Loucy (cell line): ENCODE data around the gene CACNA2D4.

ENCODE experiments used
- EZH2phosphoT487 ChIP-seq: fragments of 200-600 bp; IDR thresholded peaks from 2 replicates; pipeline ENCODE4 v1.6.1; 2018; ENCODE audit warnings: antibody characterized with exemption, mild to moderate bottlenecking, moderate library complexity, borderline replicate concordance
- TF ChIP-seq, protein P1 (sequence below): fragments of 200-600 bp; sonication (generic); conservative IDR thresholded peaks from 2 replicates; pipeline ENCODE4 v1.5.1; 2014; ENCODE audit warnings: mild to moderate bottlenecking, antibody characterized with exemption, low read length

- TF ChIP-seq, protein P1, sequence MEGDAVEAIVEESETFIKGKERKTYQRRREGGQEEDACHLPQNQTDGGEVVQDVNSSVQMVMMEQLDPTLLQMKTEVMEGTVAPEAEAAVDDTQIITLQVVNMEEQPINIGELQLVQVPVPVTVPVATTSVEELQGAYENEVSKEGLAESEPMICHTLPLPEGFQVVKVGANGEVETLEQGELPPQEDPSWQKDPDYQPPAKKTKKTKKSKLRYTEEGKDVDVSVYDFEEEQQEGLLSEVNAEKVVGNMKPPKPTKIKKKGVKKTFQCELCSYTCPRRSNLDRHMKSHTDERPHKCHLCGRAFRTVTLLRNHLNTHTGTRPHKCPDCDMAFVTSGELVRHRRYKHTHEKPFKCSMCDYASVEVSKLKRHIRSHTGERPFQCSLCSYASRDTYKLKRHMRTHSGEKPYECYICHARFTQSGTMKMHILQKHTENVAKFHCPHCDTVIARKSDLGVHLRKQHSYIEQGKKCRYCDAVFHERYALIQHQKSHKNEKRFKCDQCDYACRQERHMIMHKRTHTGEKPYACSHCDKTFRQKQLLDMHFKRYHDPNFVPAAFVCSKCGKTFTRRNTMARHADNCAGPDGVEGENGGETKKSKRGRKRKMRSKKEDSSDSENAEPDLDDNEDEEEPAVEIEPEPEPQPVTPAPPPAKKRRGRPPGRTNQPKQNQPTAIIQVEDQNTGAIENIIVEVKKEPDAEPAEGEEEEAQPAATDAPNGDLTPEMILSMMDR = no peak
- no peak for TF ChIP-seq EZH2phosphoT487
Measured at GRCh38 chr12:1922075-1922709, 3.7 kb upstream of the CACNA2D4 start.
